SK-N-SH (cell line): Measurements from ENCODE around the gene KRT17. TPM values are rescaled to one million over a fixed set of nuclear protein-coding genes. Genes with fewer than 3 reads are reported as not detected.

ENCODE experiments used
- CTCF ChIA-PET: fragments of 300-600, 350-600 bp; formaldehyde crosslinking; extraction: SDS; loops from one replicate; lab custom pipeline; 2021; lab: Yijun Ruan, JAX
- POLR2A ChIA-PET: fragments of 350-600 bp; sonication (Branson Sonifier 250); formaldehyde crosslinking; extraction: SDS; loops from one replicate; lab custom pipeline; 2020; ENCODE audit warnings: antibody characterized with exemption, inconsistent platforms; lab: Yijun Ruan, JAX
- DNase-seq: peaks from one replicate; pipeline ENCODE4 v3.0.0; 2012
- H2AFZ ChIP-seq: fragments of 200-600 bp; sonication (generic); 2 replicates; pipeline ENCODE4 v1.8.1; 2016; ENCODE audit warnings: antibody characterized with exemption, mild to moderate bottlenecking, low read depth
- H3F3A ChIP-seq: fragments of 200-600 bp; sonication (generic); replicated peaks from 2 replicates; pipeline ENCODE3; 2016; ENCODE audit warnings: antibody characterized with exemption, mild to moderate bottlenecking; ENCODE audit not compliant: insufficient read depth
- H3K27ac ChIP-seq, 2 experiments: fragments of 200-500 bp in 1 of 2; fragments of 200-600 bp in 1 of 2; sonication (Bioruptor generic) in 1 of 2; sonication (generic), shearing (Covaris generic) in 1 of 2; 2 replicates each; pipeline versions ENCODE4 v1.5.1 to v1.6.1; 2014 to 2016; ENCODE audit warnings: low read depth in 2 of 2, inconsistent platforms in 1 of 2, low read length in 1 of 2, mild to moderate bottlenecking in 1 of 2, mixed read lengths in 1 of 2
- H3K27me3 ChIP-seq: fragments of 200-600 bp; sonication (generic), shearing (Covaris generic); 2 replicates; pipeline ENCODE4 v1.6.1; 2016; ENCODE audit warnings: mixed run types; ENCODE audit not compliant: insufficient read depth
- H3K36me3 ChIP-seq, 2 experiments: fragments of 200-500 bp in 1 of 2; fragments of 200-600 bp in 1 of 2; sonication (Bioruptor generic) in 1 of 2; sonication (generic) in 1 of 2; replicated peaks in 1 of 2; 2 replicates each; pipeline versions ENCODE3 to v1.5.1; 2014 to 2016; ENCODE audit warnings: low read length in 1 of 2, mild to moderate bottlenecking in 1 of 2; ENCODE audit not compliant: insufficient read depth in 2 of 2, control insufficient read depth in 1 of 2
- H3K4me1 ChIP-seq, 2 experiments: fragments of 200-500 bp in 1 of 2; fragments of 200-600 bp in 1 of 2; sonication (Bioruptor generic) in 1 of 2; sonication (generic), shearing (Covaris generic) in 1 of 2; 2 replicates each; pipeline versions ENCODE4 v1.5.1 to v1.6.1; 2014 to 2016; ENCODE audit warnings: low read depth in 1 of 2, low read length in 1 of 2, mixed run types in 1 of 2; ENCODE audit not compliant: insufficient read depth in 2 of 2, control insufficient read depth in 1 of 2
- H3K4me2 ChIP-seq: fragments of 200-600 bp; sonication (generic), shearing (Covaris generic); 2 replicates; pipeline ENCODE4 v1.6.1; 2017; ENCODE audit warnings: mixed run types
- H3K4me3 ChIP-seq, 2 experiments: fragments of 200-500 bp in 1 of 2; fragments of 200-600 bp in 1 of 2; sonication (Bioruptor generic) in 1 of 2; sonication (generic), shearing (Covaris generic) in 1 of 2; 2 replicates each; pipeline versions ENCODE4 v1.5.1 to v1.8.1; 2014 to 2016; ENCODE audit warnings: low read depth in 2 of 2, inconsistent platforms in 1 of 2, low read length in 1 of 2, mild to moderate bottlenecking in 1 of 2, mixed read lengths in 1 of 2, moderate library complexity in 1 of 2
- H3K79me2 ChIP-seq: fragments of 200-600 bp; sonication (generic); 2 replicates; pipeline ENCODE4 v1.8.1; 2017; ENCODE audit warnings: mild to moderate bottlenecking; ENCODE audit not compliant: insufficient read depth
- H3K9ac ChIP-seq: fragments of 200-600 bp; sonication (generic); 2 replicates; pipeline ENCODE4 v1.6.1; 2017; ENCODE audit warnings: mixed run types
- H3K9me2 ChIP-seq: fragments of 200-600 bp; sonication (generic); 2 replicates; pipeline ENCODE4 v1.6.1; 2017; ENCODE audit warnings: mixed run types
- H3K9me3 ChIP-seq: fragments of 200-600 bp; sonication (generic); 2 replicates; pipeline ENCODE4 v1.6.1; 2017; ENCODE audit warnings: mixed run types, mild to moderate bottlenecking, moderate library complexity
- H4K20me1 ChIP-seq: fragments of 200-600 bp; sonication (generic); 2 replicates; pipeline ENCODE4 v1.6.1; 2017; ENCODE audit warnings: mild to moderate bottlenecking, mixed run types; ENCODE audit not compliant: insufficient read depth
- CTCF ChIP-seq: fragments of 200-600 bp; sonication (generic); IDR thresholded peaks from 2 replicates; pipeline ENCODE4 v1.6.1; 2017; ENCODE audit warnings: antibody characterized with exemption, mild to moderate bottlenecking, moderate library complexity
- ELF1 ChIP-seq: IDR thresholded peaks from 2 replicates; pipeline ENCODE4 v1.4.0; 2012
- EP300 ChIP-seq, 2 experiments: IDR thresholded peaks; 2 replicates each; pipeline versions ENCODE4 v1.4.0 to v1.6.1; 2012; ENCODE audit warnings: borderline replicate concordance in 1 of 2, low read depth in 1 of 2, low read length in 1 of 2
- FOXJ3 ChIP-seq: sonication (generic); formaldehyde crosslinking; IDR thresholded peaks from 2 replicates; pipeline ENCODE4 v1.5.1; 2020; ENCODE audit warnings: mild to moderate bottlenecking, missing genetic modification reagents
- IRF3 ChIP-seq: fragments of 150-350 bp; IDR thresholded peaks from 2 replicates; pipeline ENCODE4 v1.6.1; 2016; ENCODE audit warnings: mild to moderate bottlenecking, low read depth, low read length
- MAX ChIP-seq: IDR thresholded peaks from 2 replicates; pipeline ENCODE4 v1.4.0; 2012; ENCODE audit warnings: low read depth
- REST ChIP-seq: IDR thresholded peaks from 2 replicates; pipeline ENCODE4 v1.6.1; 2012; ENCODE audit warnings: mild to moderate bottlenecking, low read depth, low read length, moderate library complexity
- RFX5 ChIP-seq: IDR thresholded peaks from 2 replicates; pipeline ENCODE4 v1.6.1; 2012; ENCODE audit warnings: mild to moderate bottlenecking, improper control_type of control experiment, low read length
- SIN3A ChIP-seq: IDR thresholded peaks from 2 replicates; pipeline ENCODE4 v1.6.1; 2012; ENCODE audit warnings: low read depth, mild to moderate bottlenecking, low read length, moderate library complexity, borderline replicate concordance
- TAF1 ChIP-seq: IDR thresholded peaks from 2 replicates; pipeline ENCODE4 v1.6.1; 2012; ENCODE audit warnings: low read depth, mild to moderate bottlenecking, low read length, moderate library complexity, borderline replicate concordance
- TEAD4 ChIP-seq: IDR thresholded peaks from 2 replicates; pipeline ENCODE4 v1.4.0; 2012; ENCODE audit warnings: mild to moderate bottlenecking, borderline replicate concordance; ENCODE audit not compliant: insufficient read depth
- USF1 ChIP-seq: IDR thresholded peaks from 2 replicates; pipeline ENCODE4 v1.4.0; 2012; ENCODE audit warnings: low read depth, borderline replicate concordance
- YY1 ChIP-seq: IDR thresholded peaks from 2 replicates; pipeline ENCODE4 v1.4.0; 2012; ENCODE audit warnings: low read depth, mild to moderate bottlenecking
- WGBS: methylation state at CpG from one replicate; pipeline ENCODE4 v1.1.6; 2017; ENCODE audit warnings: low lambda C conversion rate; 5-methylcytosine and 5-hydroxymethylcytosine counted together
- polyA plus RNA-seq, 3 experiments: library from polyadenylated mRNA; depleted of rRNA; stranded (reverse); fragments of >200 nt; gene quantifications; 2 replicates each; pipeline ENCODE4 v1.2.3, GENCODE V29; 2012

The KRT17 gene
- polyA plus RNA-seq, 1 of the 3 experiments (the other 2 are of a cell fraction), result 0.39 TPM

- Histone ChIP-seq H3K9me2 (no peaks in the 10 kb centered on the region), H3K79me2 (no peaks in the 10 kb centered on the region), H3K36me3 (no peaks in the 10 kb centered on the region), H2AFZ (no peak overlapping the region)
- CTCF ChIA-PET, result interaction anchor here (13.9 to 20.6 kb wide), 2 partner anchors 12 to 108 kb away, joined by 516 to 646 read pairs; no protein-coding TSS in a partner anchor
- no peak for DNase-seq
- TF ChIP-seq ELF1 (no peak), CTCF (no peak), EP300 (IDR thresholded peaks at IDR 0.05; ENCODE audit: borderline replicate concordance in 1 of 2, low read depth in 1 of 2, low read length in 1 of 2) (no peak), IRF3 (no peak), YY1 (no peak), RFX5 (no peak), SIN3A (no peak), REST (no peak), MAX (no peak), TEAD4 (no peak), TAF1 (no peak), FOXJ3 (no peak), USF1 (no peak)
- TF ChIP-seq, all 33 proteins: peak for 0
- H3K9ac ChIP-seq, result no peak overlapping the region
- H4K20me1 ChIP-seq, result no peaks in the 10 kb centered on the region
- no peaks in the 10 kb centered on the region for H3F3A ChIP-seq
- no peak overlapping the region for H3K27ac ChIP-seq
- POLR2A ChIA-PET, result no interaction called here
- no peaks in the 10 kb centered on the region for H3K9me3 ChIP-seq
- WGBS, result 62% methylated on average over 5 of the region's 5 CpGs
- no peak overlapping the region for H3K4me2 ChIP-seq
- no peaks in the 10 kb centered on the region; the same call in 1 of the 2 replicates for H3K27me3 ChIP-seq
- H3K4me1 ChIP-seq, result no peaks in the 10 kb centered on the region; a peak in 1 of 4 replicates
- no peak overlapping the region for H3K4me3 ChIP-seq
Observed at GRCh38 chr17:41658846-41659245, 34.5 kb upstream of the KRT17 start.
